HepG2 (cell line): ENCODE data around the gene ABCD4. TPM values are rescaled to one million over a fixed set of nuclear protein-coding genes. Genes with fewer than 3 reads are reported as not detected.
A peak's percentile ranks its signal among the peaks of the same experiment; 100 is the strongest.

Experiments
- AKAP8 ChIP-seq: sonication (generic); formaldehyde crosslinking; IDR thresholded peaks from 2 replicates; pipeline ENCODE4 v1.5.1; 2020; ENCODE audit warnings: mild to moderate bottlenecking, missing genetic modification reagents
- NR2F6 ChIP-seq, 2 experiments: IDR thresholded peaks; 2 replicates each; pipeline ENCODE4 v1.6.1; 2016; ENCODE audit warnings: antibody characterized with exemption in 1 of 2, mild to moderate bottlenecking in 1 of 2
- SP1 ChIP-seq, 2 experiments: fragments of 450-650 bp in 1 of 2; sonication (generic) in 1 of 2; formaldehyde crosslinking in 1 of 2; IDR thresholded peaks; 2 replicates each; pipeline versions ENCODE4 v1.4.0 to v1.6.1; 2016 to 2020; ENCODE audit warnings: missing genetic modification reagents in 1 of 2
- ZFAT ChIP-seq: sonication (generic); formaldehyde crosslinking; conservative IDR thresholded peaks from 2 replicates; pipeline ENCODE4 v1.8.1; 2023; ENCODE audit warnings: missing genetic modification reagents, inconsistent platforms
- ZFY ChIP-seq: sonication (generic); formaldehyde crosslinking; IDR thresholded peaks from 2 replicates; pipeline ENCODE4 v1.4.0; 2020; ENCODE audit warnings: missing genetic modification reagents
- ZNF563 ChIP-seq: sonication (generic); formaldehyde crosslinking; IDR thresholded peaks from 2 replicates; pipeline ENCODE4 v1.8.0; 2022; ENCODE audit warnings: mild to moderate bottlenecking, moderate library complexity, missing genetic modification reagents
- ZNF589 ChIP-seq: sonication (generic); formaldehyde crosslinking; conservative IDR thresholded peaks from 2 replicates; pipeline ENCODE4 v1.8.0; 2022; ENCODE audit warnings: mild to moderate bottlenecking, moderate library complexity, missing genetic modification reagents
- polyA plus RNA-seq, 8 experiments: library from polyadenylated mRNA; depleted of rRNA in 3 of 8; stranded (reverse) in 7 of 8; unstranded in 1 of 8; fragments of >200 nt; fragmentation: Illumina TruSeq in 4 of 8; extraction: Trizol in 4 of 8; gene quantifications; 2 replicates each; pipeline versions ENCODE4 v1.2.1 to v1.2.3, GENCODE V29; 2011 to 2016; ENCODE audit warnings: low read depth in 4 of 8, missing spikeins in 1 of 8, mixed read lengths in 1 of 8; ENCODE audit not compliant: insufficient read depth in 1 of 8
- total RNA-seq, 5 experiments: library from RNA; depleted of rRNA; stranded (reverse); fragments of >200 nt; fragmentation: Illumina TruSeq; extraction: Trizol; gene quantifications; 2 replicates each; pipeline ENCODE4 v1.2.3, GENCODE V29; 2016; ENCODE audit warnings: low read depth in 1 of 5
- TF ChIP-seq, protein P1 (sequence below): sonication (generic); formaldehyde crosslinking; IDR thresholded peaks from 2 replicates; pipeline ENCODE4 v1.8.1; 2023; ENCODE audit warnings: mild to moderate bottlenecking, missing genetic modification reagents
- TF ChIP-seq, protein P2 (sequence below): sonication (generic); formaldehyde crosslinking; IDR thresholded peaks from one replicate; pipeline ENCODE4 v1.5.1; 2020; ENCODE audit warnings: mild to moderate bottlenecking, missing genetic modification reagents; ENCODE audit errors: not compliant biosample characterization
- TF ChIP-seq, protein P3 (sequence below): sonication (generic); formaldehyde crosslinking; IDR thresholded peaks from 2 replicates; pipeline ENCODE4 v1.4.0; 2020; ENCODE audit warnings: missing genetic modification reagents
- TF ChIP-seq, protein P4 (sequence below): sonication (generic); formaldehyde crosslinking; IDR thresholded peaks from 2 replicates; pipeline ENCODE4 v1.4.0; 2020; ENCODE audit warnings: mild to moderate bottlenecking, missing genetic modification reagents
- TF ChIP-seq, protein P5 (sequence below): fragments of 450-650 bp; IDR thresholded peaks from 2 replicates; pipeline ENCODE4 v1.6.1; 2016

ABCD4 gene
- total and polyA plus RNA-seq, 2 of the 13 experiments (the other 11 are each of a cell fraction or from before 2014, with no cell fraction given): 47.5 to 50.5 TPM

DNA sequence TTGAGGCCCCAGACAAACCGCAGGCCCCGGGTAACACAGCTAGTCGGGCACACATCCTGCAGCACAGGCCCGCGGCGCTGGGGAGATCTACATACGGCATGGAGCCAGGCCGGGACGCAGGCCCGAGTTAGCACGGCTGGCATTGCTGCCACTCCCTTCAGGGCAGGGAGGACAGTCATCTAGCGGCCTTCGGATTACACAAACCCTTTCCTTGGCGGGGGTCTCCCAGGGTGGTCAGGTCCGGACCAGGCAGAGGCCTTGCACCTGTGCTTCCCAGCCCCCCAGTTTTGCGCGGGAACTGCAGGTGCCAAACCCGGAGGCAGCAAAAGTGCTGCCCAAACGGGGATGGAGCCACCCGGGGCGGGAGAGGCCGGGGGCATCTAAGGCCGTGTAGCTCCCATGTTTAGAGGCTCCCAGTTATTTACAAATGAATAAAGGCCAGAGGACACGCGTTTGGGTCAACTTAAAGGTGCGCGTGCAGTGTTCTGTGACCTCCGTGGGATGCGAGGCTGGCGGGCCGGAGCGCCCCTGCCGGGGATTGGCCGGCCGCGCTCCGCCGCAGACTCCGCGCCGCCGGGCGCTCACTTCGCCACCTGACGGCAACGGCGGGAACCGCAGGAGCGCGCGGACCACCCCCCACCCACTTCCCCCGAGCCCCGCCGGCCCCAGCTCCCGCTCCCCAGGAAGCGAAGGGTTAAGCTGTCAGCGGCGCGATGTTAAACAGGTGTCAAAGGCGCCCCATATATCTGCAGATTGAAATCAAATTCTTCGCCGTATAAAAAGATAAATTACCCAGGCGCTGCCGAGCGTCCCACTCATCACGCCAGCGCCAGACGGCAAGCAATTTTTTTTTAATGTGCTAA lies 45.4 kb downstream of the ABCD4 start (continued):
- TF ChIP-seq SP1 (IDR thresholded peaks at IDR 0.05) (no peak), SP1 (CRISPR knock-in tag; IDR thresholded peaks at IDR 0.05) (no peak), ZNF589 (no peak), ZFY (peak; percentile 53; the same call in 1 of the 2 replicates), ZFAT (CRISPR knock-in tag) (no peak), AKAP8 (CRISPR knock-in tag) (no peak), ZNF563 (no peak), NR2F6 (IDR thresholded peaks at IDR 0.05) (no peak), NR2F6 (CRISPR knock-in tag; IDR thresholded peaks at IDR 0.05) (no peak)
- TF ChIP-seq, protein P1, sequence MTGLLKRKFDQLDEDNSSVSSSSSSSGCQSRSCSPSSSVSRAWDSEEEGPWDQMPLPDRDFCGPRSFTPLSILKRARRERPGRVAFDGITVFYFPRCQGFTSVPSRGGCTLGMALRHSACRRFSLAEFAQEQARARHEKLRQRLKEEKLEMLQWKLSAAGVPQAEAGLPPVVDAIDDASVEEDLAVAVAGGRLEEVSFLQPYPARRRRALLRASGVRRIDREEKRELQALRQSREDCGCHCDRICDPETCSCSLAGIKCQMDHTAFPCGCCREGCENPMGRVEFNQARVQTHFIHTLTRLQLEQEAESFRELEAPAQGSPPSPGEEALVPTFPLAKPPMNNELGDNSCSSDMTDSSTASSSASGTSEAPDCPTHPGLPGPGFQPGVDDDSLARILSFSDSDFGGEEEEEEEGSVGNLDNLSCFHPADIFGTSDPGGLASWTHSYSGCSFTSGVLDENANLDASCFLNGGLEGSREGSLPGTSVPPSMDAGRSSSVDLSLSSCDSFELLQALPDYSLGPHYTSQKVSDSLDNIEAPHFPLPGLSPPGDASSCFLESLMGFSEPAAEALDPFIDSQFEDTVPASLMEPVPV (CRISPR knock-in tag): no peak
- TF ChIP-seq, protein P2, sequence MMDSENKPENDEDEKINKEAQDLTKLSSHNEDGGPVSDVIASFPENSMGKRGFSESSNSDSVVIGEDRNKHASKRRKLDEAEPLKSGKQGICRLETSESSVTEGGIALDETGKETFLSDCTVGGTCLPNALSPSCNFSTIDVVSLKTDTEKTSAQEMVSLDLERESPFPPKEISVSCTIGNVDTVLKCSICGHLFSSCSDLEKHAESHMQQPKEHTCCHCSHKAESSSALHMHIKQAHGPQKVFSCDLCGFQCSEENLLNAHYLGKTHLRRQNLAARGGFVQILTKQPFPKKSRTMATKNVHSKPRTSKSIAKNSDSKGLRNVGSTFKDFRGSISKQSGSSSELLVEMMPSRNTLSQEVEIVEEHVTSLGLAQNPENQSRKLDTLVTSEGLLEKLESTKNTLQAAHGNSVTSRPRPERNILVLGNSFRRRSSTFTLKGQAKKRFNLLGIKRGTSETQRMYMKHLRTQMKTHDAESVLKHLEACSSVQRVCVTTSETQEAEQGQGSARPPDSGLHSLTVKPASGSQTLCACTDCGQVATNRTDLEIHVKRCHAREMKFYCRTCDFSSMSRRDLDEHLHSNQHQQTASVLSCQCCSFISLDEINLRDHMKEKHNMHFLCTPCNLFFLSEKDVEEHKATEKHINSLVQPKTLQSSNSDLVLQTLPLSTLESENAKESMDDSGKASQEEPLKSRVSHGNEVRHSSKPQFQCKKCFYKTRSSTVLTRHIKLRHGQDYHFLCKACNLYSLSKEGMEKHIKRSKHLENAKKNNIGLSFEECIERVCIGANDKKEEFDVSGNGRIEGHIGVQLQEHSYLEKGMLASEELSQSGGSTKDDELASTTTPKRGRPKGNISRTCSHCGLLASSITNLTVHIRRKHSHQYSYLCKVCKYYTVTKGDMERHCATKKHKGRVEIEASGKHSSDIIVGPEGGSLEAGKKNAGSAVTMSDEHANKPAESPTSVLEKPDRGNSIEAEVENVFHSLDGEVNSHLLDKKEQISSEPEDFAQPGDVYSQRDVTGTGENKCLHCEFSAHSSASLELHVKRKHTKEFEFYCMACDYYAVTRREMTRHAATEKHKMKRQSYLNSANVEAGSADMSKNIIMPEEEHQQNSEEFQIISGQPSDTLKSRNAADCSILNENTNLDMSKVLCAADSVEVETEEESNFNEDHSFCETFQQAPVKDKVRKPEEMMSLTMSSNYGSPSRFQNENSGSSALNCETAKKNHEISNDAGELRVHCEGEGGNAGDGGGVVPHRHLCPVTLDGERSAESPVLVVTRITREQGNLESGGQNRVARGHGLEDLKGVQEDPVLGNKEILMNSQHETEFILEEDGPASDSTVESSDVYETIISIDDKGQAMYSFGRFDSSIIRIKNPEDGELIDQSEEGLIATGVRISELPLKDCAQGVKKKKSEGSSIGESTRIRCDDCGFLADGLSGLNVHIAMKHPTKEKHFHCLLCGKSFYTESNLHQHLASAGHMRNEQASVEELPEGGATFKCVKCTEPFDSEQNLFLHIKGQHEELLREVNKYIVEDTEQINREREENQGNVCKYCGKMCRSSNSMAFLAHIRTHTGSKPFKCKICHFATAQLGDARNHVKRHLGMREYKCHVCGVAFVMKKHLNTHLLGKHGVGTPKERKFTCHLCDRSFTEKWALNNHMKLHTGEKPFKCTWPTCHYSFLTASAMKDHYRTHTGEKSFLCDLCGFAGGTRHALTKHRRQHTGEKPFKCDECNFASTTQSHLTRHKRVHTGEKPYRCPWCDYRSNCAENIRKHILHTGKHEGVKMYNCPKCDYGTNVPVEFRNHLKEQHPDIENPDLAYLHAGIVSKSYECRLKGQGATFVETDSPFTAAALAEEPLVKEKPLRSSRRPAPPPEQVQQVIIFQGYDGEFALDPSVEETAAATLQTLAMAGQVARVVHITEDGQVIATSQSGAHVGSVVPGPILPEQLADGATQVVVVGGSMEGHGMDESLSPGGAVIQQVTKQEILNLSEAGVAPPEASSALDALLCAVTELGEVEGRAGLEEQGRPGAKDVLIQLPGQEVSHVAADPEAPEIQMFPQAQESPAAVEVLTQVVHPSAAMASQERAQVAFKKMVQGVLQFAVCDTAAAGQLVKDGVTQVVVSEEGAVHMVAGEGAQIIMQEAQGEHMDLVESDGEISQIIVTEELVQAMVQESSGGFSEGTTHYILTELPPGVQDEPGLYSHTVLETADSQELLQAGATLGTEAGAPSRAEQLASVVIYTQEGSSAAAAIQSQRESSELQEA (CRISPR knock-in tag): no peak
- TF ChIP-seq, protein P3, sequence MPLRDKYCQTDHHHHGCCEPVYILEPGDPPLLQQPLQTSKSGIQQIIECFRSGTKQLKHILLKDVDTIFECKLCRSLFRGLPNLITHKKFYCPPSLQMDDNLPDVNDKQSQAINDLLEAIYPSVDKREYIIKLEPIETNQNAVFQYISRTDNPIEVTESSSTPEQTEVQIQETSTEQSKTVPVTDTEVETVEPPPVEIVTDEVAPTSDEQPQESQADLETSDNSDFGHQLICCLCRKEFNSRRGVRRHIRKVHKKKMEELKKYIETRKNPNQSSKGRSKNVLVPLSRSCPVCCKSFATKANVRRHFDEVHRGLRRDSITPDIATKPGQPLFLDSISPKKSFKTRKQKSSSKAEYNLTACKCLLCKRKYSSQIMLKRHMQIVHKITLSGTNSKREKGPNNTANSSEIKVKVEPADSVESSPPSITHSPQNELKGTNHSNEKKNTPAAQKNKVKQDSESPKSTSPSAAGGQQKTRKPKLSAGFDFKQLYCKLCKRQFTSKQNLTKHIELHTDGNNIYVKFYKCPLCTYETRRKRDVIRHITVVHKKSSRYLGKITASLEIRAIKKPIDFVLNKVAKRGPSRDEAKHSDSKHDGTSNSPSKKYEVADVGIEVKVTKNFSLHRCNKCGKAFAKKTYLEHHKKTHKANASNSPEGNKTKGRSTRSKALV: 0 out of 2 replicates have a peak, but pooled peaks have one; percentile 51
- TF ChIP-seq, protein P4, sequence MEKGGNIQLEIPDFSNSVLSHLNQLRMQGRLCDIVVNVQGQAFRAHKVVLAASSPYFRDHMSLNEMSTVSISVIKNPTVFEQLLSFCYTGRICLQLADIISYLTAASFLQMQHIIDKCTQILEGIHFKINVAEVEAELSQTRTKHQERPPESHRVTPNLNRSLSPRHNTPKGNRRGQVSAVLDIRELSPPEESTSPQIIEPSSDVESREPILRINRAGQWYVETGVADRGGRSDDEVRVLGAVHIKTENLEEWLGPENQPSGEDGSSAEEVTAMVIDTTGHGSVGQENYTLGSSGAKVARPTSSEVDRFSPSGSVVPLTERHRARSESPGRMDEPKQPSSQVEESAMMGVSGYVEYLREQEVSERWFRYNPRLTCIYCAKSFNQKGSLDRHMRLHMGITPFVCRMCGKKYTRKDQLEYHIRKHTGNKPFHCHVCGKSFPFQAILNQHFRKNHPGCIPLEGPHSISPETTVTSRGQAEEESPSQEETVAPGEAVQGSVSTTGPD (CRISPR knock-in tag): no peak
- TF ChIP-seq, protein P5, sequence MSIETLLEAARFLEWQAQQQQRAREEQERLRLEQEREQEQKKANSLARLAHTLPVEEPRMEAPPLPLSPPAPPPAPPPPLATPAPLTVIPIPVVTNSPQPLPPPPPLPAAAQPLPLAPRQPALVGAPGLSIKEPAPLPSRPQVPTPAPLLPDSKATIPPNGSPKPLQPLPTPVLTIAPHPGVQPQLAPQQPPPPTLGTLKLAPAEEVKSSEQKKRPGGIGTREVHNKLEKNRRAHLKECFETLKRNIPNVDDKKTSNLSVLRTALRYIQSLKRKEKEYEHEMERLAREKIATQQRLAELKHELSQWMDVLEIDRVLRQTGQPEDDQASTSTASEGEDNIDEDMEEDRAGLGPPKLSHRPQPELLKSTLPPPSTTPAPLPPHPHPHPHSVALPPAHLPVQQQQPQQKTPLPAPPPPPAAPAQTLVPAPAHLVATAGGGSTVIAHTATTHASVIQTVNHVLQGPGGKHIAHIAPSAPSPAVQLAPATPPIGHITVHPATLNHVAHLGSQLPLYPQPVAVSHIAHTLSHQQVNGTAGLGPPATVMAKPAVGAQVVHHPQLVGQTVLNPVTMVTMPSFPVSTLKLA: no peak
